Right cardiac atrium (tissue), 5 donors: ENCODE results near the gene SLC8A1. TPM values are rescaled to one million over a fixed set of nuclear protein-coding genes. Genes with fewer than 3 reads are reported as not detected.

Source experiments
- ATAC-seq, 2 donors: fragments of 200-7000 bp; cut with Tn5 transposase; one replicate each; pipeline versions ENCODE4 v1.8.0 to v1.9.1; 2020; ENCODE audit warnings: moderate library complexity in 2 of 2, mild to moderate bottlenecking in 1 of 2
- DNase-seq, 3 donors: peaks; one replicate each; pipeline ENCODE4 v3.0.0-alpha.2; 2020
- H3K27ac ChIP-seq: one replicate; pipeline ENCODE4 v1.5.1; 2013; ENCODE audit warnings: mild to moderate bottlenecking, low read length, control low read depth, moderate library complexity
- H3K27me3 ChIP-seq: one replicate; pipeline ENCODE4 v1.6.1; 2013; ENCODE audit not compliant: control insufficient read depth, insufficient read depth
- H3K4me1 ChIP-seq: one replicate; pipeline ENCODE4 v1.6.1; 2013; ENCODE audit warnings: low read length; ENCODE audit not compliant: control insufficient read depth, insufficient read depth
- H3K4me3 ChIP-seq: one replicate; pipeline ENCODE4 v1.5.1; 2013; ENCODE audit warnings: low read length, control low read depth
- H3K9me3 ChIP-seq: one replicate; pipeline ENCODE4 v1.6.1; 2013; ENCODE audit warnings: low read length; ENCODE audit not compliant: control insufficient read depth
- WGBS: extraction: QIAGEN DNeasy Blood & Tissue Kit; methylation state at CpG from one replicate; pipeline ENCODE4 v1.1.7; 2013; 5-methylcytosine and 5-hydroxymethylcytosine counted together
- intact Hi-C, 4 donors: fragments of 100-400 bp; cut with DNase I; formaldehyde crosslinking; loops; one replicate each; pipeline versions ENCODE4 v1.11.0 to v1.14.0; 2022 to 2023
- polyA plus RNA-seq: library from polyadenylated mRNA; stranded (reverse); fragments of 200-250 nt; gene quantifications from one replicate; pipeline ENCODE4 v1.2.3, GENCODE V29; 2013
- total RNA-seq, 4 donors: library from RNA; stranded (reverse); fragmentation: NEBNext Ultra II Directional; extraction: Animal tissue kit (Norgen Biotek cat#: 25700); gene quantifications; one replicate each; pipeline ENCODE4 v1.2.1, GENCODE V29; 2021
- donor health status: healthy with polysubstance abuse.
- donor health status: DM: no; HTN: yes; CAD: no.
- donor health status: DM: no; HTN: no; CAD: no.
- donor health status: DM: no; HTN: yes; CAD: no; lungs with severe emphysema.
- donor health status: DM: yes; HTN: yes; CAD: no.

The SLC8A1 gene
- total and polyA plus RNA-seq, 5 donors, result 41.8 to 907 (median 790) TPM

DNA sequence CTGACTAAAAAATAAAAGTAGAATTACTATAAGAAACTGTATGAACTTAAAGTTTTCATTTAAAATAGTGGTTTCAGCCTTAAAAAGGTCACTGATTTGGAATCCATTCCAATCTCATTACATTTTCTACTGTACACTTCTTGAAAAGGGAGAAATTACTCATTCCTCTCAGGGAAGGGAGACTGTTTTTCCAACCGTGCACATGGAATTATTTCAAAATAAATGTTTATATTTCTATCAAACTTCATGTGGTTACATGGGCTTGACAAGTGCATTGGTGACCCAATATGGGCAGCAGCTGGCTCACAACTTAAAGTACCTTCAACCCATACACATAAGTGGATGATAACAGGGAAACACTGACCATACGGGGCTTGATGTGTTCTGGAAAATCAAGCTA is 348.3 kb downstream of the SLC8A1 start:
- no peaks in the 10 kb centered on the region for H3K27me3 ChIP-seq
- no peak overlapping the region for H3K27ac ChIP-seq
- no peak overlapping the region for H3K4me3 ChIP-seq
- no peaks in the 10 kb centered on the region for H3K9me3 ChIP-seq
- H3K4me1 ChIP-seq, result no peaks in the 10 kb centered on the region
- ATAC-seq (peak in 1 of 2 donors; percentile 36), DNase-seq (no peak)
- intact Hi-C loops, result no loop called here
- 42% methylated on average over 2 of the region's 2 CpGs for WGBS

DNA sequence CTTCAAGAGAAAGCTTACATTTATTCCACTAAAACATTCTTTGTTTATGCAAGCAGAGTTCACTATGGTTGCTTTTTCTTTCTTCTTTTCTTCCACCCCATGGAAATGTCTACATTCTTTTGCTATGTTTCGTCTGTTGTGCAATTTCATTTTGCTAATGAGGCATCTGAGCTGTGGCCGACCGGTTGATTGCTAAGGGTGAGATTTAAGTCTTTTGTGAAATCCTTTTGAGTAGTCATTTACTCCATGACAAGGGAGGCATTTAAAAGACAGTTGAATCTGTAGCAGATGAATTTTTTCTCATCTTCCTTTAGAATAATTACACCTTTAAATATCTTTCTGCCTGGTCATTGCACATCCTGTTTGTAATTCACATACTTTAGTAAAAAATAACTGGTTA is 348.7 kb downstream of the SLC8A1 start:
- 64% methylated on average over 3 of the region's 3 CpGs for WGBS
- H3K27me3 ChIP-seq, result no peaks in the 10 kb centered on the region
- no peaks in the 10 kb centered on the region for H3K9me3 ChIP-seq
- no peak overlapping the region for H3K4me3 ChIP-seq
- H3K4me1 ChIP-seq, result no peaks in the 10 kb centered on the region
- ATAC-seq, result no peak
- no peak for DNase-seq
- no peak overlapping the region for H3K27ac ChIP-seq
- intact Hi-C loops, result no loop called here

DNA sequence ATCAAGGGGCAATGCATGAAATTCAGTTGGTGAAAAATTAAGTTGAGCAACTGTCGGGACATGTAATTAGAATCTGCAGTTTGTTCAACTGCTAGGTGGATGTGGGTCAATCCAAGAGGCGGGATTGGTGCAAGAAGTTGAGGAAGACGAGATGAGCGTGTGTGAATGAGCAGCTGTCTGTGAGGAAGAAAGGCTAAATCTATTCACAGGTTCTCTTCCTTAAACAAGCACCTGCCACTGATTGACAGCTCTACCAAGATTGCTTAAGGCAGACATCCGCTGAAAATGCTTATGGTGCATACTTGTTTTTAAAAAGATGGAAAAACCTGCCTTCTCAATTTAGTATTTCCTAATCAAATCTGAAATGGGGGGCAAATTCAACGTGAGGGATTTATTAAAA is 349.4 kb downstream of the SLC8A1 start:
- no peak for ATAC-seq
- Histone ChIP-seq H3K4me1 (no peaks in the 10 kb centered on the region), H3K4me3 (no peak overlapping the region), H3K27me3 (no peaks in the 10 kb centered on the region), H3K27ac (no peak overlapping the region), H3K9me3 (no peaks in the 10 kb centered on the region)
- intact Hi-C loops, result no loop called here
- DNase-seq, result no peak
- WGBS, result 87% methylated on average over 6 of the region's 6 CpGs

DNA sequence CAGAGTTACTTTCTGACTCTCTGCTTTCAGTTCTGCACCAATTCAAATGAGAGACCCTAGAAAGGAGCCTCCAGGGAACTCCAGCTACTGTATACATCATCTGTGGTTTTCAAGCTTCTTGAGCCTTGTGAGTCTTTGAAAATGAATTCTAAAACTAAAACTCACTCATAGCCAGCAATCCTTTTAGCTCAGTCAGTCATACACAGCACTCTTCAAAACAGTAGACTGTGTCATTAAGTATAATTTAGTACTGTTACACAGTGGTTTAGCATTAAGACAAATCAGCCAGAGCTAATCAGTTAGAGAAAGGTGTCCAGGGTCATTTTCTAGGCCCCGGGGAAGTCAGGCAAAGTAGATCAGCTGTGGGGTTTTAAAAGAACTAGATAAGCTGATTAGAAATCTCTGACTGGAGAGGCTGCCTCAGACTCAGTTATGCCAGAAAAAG is 350.7 kb downstream of the SLC8A1 start:
- intact Hi-C loops, result no loop called here
- H3K27ac ChIP-seq, result no peak overlapping the region
- 0% methylated on average over 1 of the region's 1 CpG for WGBS

DNA sequence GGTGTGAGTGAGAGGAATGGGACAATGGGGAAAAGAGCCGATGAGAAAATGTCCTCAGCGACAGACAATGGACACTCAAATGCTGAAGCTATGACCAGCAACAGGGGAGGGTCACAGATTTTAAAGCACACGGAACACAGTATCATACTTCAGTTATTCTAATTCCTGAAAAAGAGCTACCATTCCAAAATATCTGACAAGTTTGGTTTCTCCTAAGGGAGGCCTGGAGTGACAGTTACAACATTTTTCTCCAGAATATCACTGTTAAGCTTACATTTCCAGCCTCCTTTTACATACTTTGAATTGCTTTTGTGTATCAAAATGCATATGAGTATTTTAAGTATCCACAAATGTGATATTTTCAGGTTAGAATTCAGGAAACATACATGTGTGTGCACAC is 351.2 kb downstream of the SLC8A1 start:
- 76% methylated on average over 3 of the region's 3 CpGs for WGBS
- no peaks in the 10 kb centered on the region for H3K4me1 ChIP-seq
- no peak for ATAC-seq

More for the DNA sequence above, 350.7 kb downstream of the SLC8A1 start:
- Histone ChIP-seq H3K4me1 (no peaks in the 10 kb centered on the region), H3K4me3 (no peak overlapping the region), H3K27me3 (no peaks in the 10 kb centered on the region), H3K9me3 (no peaks in the 10 kb centered on the region)
- ATAC-seq (no peak), DNase-seq (no peak)

DNA sequence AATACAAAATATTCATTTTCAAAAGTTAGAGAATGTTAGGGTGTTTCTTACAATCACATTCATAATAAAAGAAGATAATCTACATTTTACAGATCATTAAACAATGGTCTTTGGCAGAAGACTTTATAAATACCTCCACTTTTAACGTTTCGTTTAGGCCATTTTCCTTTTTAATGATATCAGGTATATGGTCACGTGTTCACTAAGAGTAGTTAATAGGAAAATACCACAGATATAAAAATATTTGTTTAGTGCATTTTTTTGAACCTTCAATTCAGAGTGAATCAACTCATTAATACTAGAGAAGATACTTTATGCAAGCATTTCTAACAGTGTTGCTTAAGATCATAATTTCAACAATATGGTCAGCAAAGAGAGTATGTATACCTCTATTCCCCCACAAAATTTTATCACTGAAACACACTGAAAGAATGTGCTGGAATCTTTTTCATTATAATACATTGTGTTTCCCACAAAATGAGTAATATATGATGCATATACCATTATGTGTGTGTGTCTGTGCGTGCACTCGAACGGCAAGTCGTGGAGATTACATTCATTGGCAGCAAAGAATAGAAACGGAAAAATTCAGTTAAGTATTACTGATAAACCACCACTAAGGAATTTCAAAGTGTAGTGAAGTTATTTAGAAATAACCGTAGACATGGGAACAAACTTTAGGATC is 353.0 kb downstream of the SLC8A1 start:
- DNase-seq (no peak), ATAC-seq (no peak)
- H3K27ac ChIP-seq, result no peak overlapping the region
- H3K4me3 ChIP-seq, result no peak overlapping the region
- H3K27me3 ChIP-seq, result no peaks in the 10 kb centered on the region
- no peaks in the 10 kb centered on the region for H3K9me3 ChIP-seq
- 63% methylated on average over 9 of the region's 9 CpGs for WGBS
- intact Hi-C loops, result no loop called here
- no peaks in the 10 kb centered on the region for H3K4me1 ChIP-seq

More for the DNA sequence above, 351.2 kb downstream of the SLC8A1 start:
- Histone ChIP-seq H3K9me3 (no peaks in the 10 kb centered on the region), H3K27ac (no peak overlapping the region), H3K4me3 (no peak overlapping the region), H3K27me3 (no peaks in the 10 kb centered on the region)
- no peak for DNase-seq
- intact Hi-C loops, result no loop called here

DNA sequence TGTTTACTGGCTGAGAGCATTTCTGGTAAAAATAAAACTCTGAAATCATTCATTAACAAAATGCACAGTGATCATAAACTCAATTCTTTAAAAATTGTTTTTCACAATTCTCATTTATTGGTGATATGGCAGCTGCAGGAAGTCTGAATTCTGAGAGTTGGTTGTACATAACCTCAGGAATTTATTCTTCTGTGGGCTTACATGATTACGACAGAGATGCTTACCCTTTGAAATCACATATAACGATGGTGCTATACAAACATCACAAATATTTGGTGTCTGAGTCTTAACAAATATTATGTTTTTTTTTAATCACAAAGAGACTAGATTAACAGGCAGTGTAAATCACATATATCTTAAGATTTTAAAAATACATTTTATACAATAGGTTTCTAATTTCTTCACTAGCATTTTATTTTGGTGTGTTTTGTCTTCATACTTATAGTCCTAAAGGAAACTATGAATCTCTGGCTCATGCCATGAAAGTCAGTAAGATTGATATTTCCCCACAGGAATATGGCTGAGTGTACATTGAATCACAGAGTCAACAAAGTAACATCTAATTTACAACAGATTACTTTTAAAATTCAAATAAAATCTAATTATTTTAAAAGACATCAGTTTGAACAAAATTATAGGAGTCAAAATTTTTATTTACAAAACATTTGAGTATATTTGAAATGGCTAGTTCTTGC is 354.1 kb downstream of the SLC8A1 start:
- no peaks in the 10 kb centered on the region for H3K4me1 ChIP-seq
- no peak overlapping the region for H3K27ac ChIP-seq
- no peaks in the 10 kb centered on the region for H3K27me3 ChIP-seq
- WGBS, result 83% methylated on average over 2 of the region's 2 CpGs
- ATAC-seq (no peak), DNase-seq (no peak)
- no peak overlapping the region for H3K4me3 ChIP-seq
- no peaks in the 10 kb centered on the region for H3K9me3 ChIP-seq
- intact Hi-C loops, result no loop called here

DNA sequence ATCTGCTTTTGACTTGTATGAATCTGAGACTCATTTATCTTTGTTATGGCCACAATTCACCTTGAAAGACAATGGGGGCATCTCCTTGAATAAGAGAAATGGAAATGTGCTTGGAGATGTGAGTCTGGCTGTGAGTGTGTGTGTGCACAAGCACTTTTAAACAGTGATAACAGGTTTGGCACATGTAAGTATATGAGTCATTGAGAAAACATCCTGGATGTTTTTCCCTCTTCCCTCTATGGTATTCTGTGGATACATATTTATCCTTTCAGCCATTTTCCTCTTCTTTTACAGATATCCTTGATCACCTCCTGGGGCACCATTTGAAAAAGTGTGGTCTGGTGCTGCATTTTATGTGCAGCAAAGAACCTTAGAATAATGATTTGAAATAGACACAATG is 355.5 kb downstream of the SLC8A1 start:
- intact Hi-C loops, result no loop called here
- Histone ChIP-seq H3K4me1 (no peaks in the 10 kb centered on the region), H3K27me3 (no peaks in the 10 kb centered on the region), H3K4me3 (no peak overlapping the region), H3K9me3 (no peaks in the 10 kb centered on the region), H3K27ac (no peak overlapping the region)
- ATAC-seq, result peak in 1 of 2 donors; percentile 73
- DNase-seq, result no peak

DNA sequence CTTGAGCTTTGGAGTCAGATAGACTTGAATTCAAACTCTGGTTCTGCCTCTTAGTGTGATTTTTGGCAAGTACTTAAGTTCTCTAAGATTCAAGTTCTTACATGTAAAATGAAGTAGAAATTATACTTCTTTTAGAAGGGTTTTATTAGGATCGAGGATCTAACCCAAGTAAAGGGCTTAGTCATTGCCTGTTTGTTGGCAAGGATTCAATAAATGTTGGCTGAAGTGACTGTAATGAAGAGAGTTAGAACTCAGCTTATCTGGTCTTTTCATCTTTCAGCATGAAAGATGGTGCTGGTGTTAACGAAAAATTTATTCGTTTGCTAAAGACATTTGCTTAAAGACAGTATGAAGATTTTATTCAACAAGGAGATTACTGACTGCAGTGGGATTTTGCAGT is 356.9 kb downstream of the SLC8A1 start:
- DNase-seq (no peak), ATAC-seq (no peak)
- no peak overlapping the region for H3K4me3 ChIP-seq
- intact Hi-C loops, result no loop called here
- H3K27me3 ChIP-seq, result no peaks in the 10 kb centered on the region
- no peak overlapping the region for H3K27ac ChIP-seq
- H3K9me3 ChIP-seq, result no peaks in the 10 kb centered on the region
- no peaks in the 10 kb centered on the region for H3K4me1 ChIP-seq
- 21% methylated on average over 3 of the region's 3 CpGs for WGBS

DNA sequence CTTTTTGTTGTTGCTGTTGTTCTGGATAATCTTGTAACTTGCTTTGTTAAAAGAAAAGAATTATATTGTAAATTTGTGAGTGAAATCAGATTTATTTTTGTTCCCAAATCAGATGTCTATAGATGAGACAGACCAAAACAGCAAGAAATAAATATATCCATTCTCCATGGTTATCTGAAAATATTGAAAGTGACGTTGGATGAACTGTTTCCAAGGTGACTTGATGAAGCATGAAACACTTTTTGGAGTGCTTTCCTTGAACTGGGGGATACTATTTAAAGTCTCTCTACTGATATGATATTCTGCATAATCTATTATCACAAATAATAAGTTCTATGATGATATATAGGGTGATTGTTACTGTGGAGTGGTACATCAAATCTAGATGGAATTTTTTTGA is 357.4 kb downstream of the SLC8A1 start:
- ATAC-seq (no peak), DNase-seq (no peak)
- Histone ChIP-seq H3K4me3 (no peak overlapping the region), H3K9me3 (no peaks in the 10 kb centered on the region), H3K27me3 (no peaks in the 10 kb centered on the region), H3K4me1 (no peaks in the 10 kb centered on the region), H3K27ac (no peak overlapping the region)
- intact Hi-C loops, result no loop called here
- WGBS, result 41% methylated on average over 1 of the region's 1 CpG

DNA sequence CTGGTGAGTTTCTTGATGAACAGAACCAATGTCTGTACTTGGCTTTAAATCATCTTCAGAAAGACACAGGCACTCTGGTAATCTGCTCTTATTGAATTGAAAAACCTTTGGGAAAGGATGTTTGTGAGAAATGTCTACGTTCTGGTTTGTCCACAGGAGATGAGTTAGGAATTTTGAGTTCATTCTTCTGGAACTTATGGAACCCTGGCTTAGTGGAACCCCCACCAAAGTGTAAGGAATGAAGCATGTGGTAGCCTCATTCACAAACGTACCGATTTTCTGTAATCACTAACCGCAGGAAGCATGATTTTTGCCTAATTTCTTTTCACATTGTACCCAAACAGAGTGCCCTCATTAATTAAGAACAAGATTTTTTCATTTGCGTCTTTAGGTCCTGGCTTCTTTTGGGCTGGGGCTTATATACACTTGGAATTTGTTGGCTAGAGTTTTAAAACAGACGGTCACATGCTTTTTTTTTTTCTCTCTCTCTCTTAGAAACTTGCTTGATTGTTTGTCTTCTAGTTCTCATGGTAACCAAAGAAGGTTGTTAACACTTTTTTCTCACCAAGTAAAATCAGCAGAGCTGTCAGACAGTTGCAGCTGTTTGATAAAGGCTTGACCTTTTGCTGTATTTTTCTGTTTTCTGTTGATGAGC is 358.7 kb downstream of the SLC8A1 start:
- Histone ChIP-seq H3K4me1 (no peaks in the 10 kb centered on the region), H3K27ac (no peak overlapping the region)
- ATAC-seq, result peak; percentile 54

More for the DNA sequence above, 358.7 kb downstream of the SLC8A1 start:
- H3K27me3 ChIP-seq, result no peaks in the 10 kb centered on the region
- DNase-seq, result no peak
- no peaks in the 10 kb centered on the region for H3K9me3 ChIP-seq
- 24% methylated on average over 6 of the region's 6 CpGs for WGBS
- intact Hi-C loops, result no loop called here
- H3K4me3 ChIP-seq, result no peak overlapping the region
